ENCODE results near the gene CTNNA3.

- TF ChIP-seq CTCF (IDR thresholded peaks at IDR 0.05) (no peak), EP300 (IDR thresholded peaks at IDR 0.05; ENCODE audit: low read depth) (no peak)
Measured at GRCh38 chr10:65891073-65891981, 1804.7 kb downstream of the CTNNA3 start.
